GM19324 (cell line): Measurements from ENCODE around the gene PANK1.
"Not testable (repeated sequence)": the region's sequence is repeated elsewhere in the genome, so short reads cannot be mapped to it uniquely, and the experiment has no call there.

ENCODE experiments used
- ATAC-seq: cut with Tn5 transposase; IDR thresholded peaks from one replicate; pipeline ENCODE4 v1.9.1; 2021; ENCODE audit warnings: mild to moderate bottlenecking, moderate library complexity; ENCODE audit not compliant: unreplicated experiment, low FRiP score

Gene PANK1

GRCh38 chr10:89576022-89576421 lies 69.0 kb downstream of the PANK1 start:
- ATAC-seq, result no peak

GRCh38 chr10:89575031-89575430 lies 70.0 kb downstream of the PANK1 start:
- ATAC-seq, result no peak

GRCh38 chr10:89574368-89574767 lies 70.7 kb downstream of the PANK1 start:
- no peak for ATAC-seq

GRCh38 chr10:89567576-89568245 lies 77.3 kb downstream of the PANK1 start:
- no peak for ATAC-seq

GRCh38 chr10:89566992-89567391 lies 78.0 kb downstream of the PANK1 start:
- no peak for ATAC-seq

- no peak for ATAC-seq
These were observed 78.7 kb downstream of the PANK1 start for GRCh38 chr10:89566095-89566950.

GRCh38 chr10:89565180-89565579 lies 79.9 kb downstream of the PANK1 start:
- no peak for ATAC-seq

GRCh38 chr10:89563861-89564478 lies 81.1 kb downstream of the PANK1 start:
- ATAC-seq, result no peak

- ATAC-seq, result no peak
These were observed 81.7 kb downstream of the PANK1 start for GRCh38 chr10:89563311-89563710.

GRCh38 chr10:89556600-89556999 lies 88.4 kb downstream of the PANK1 start:
- no peak for ATAC-seq

- ATAC-seq, result no peak
These were observed 89.2 kb downstream of the PANK1 start for GRCh38 chr10:89555688-89556445.

- no peak for ATAC-seq
These were observed 90.6 kb downstream of the PANK1 start for GRCh38 chr10:89554433-89554832.

- ATAC-seq, result no peak
These were observed 91.8 kb downstream of the PANK1 start for GRCh38 chr10:89553064-89553734.

GRCh38 chr10:89552213-89552612 lies 92.8 kb downstream of the PANK1 start:
- no peak for ATAC-seq

GRCh38 chr10:89550509-89550908 lies 94.5 kb downstream of the PANK1 start:
- no peak for ATAC-seq

GRCh38 chr10:89549510-89549909 lies 95.5 kb downstream of the PANK1 start:
- ATAC-seq, result no peak

- no peak for ATAC-seq
These were observed 96.4 kb downstream of the PANK1 start for GRCh38 chr10:89548673-89549072.

- ATAC-seq, result no peak
These were observed 97.1 kb downstream of the PANK1 start for GRCh38 chr10:89547853-89548513.

GRCh38 chr10:89546651-89547050 lies 98.4 kb downstream of the PANK1 start:
- ATAC-seq, result not testable (repeated sequence)

GRCh38 chr10:89543841-89544240 lies 101.2 kb downstream of the PANK1 start:
- ATAC-seq, result no peak
